Stimulated activated CD8-positive, alpha-beta memory T cell treated with anti-CD3 and anti-CD28 coated beads, Interleukin-7, amount 100 ng/mL, for 4 hours (primary cell): ENCODE results near the gene RPS6KC1.
"Not testable (repeated sequence)": the region's sequence is repeated elsewhere in the genome, so short reads cannot be mapped to it uniquely, and the experiment has no call there.

Experiments
- DNase-seq, 2 donors: peaks; one replicate each; pipeline ENCODE4 v3.0.0-alpha.2; 2020; ENCODE audit warnings: low read depth in 2 of 2

RPS6KC1 gene

DNA sequence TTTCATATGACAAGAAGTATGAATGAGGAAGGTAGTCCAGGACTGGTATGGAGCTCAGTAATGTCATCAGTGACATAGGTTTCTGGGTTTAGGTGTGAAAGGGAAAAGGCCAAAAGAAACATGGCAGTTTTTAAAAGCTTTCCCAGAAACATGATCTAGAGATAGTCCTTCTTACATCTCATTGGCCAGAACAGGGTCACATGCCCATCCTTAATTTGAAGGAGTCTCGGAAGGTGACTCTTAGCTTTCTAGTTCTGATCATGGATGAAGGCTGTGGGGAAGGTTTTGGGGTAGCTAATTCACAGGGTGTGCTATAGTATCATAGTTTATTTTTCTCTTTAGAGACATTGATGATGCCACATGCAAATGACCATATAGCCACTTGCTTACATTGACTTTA, 55.3 kb downstream of the RPS6KC1 start:
- no peak for DNase-seq

GRCh38 chr1:213107613-213108012, 56.6 kb downstream of the RPS6KC1 start:
- no peak for DNase-seq

DNA sequence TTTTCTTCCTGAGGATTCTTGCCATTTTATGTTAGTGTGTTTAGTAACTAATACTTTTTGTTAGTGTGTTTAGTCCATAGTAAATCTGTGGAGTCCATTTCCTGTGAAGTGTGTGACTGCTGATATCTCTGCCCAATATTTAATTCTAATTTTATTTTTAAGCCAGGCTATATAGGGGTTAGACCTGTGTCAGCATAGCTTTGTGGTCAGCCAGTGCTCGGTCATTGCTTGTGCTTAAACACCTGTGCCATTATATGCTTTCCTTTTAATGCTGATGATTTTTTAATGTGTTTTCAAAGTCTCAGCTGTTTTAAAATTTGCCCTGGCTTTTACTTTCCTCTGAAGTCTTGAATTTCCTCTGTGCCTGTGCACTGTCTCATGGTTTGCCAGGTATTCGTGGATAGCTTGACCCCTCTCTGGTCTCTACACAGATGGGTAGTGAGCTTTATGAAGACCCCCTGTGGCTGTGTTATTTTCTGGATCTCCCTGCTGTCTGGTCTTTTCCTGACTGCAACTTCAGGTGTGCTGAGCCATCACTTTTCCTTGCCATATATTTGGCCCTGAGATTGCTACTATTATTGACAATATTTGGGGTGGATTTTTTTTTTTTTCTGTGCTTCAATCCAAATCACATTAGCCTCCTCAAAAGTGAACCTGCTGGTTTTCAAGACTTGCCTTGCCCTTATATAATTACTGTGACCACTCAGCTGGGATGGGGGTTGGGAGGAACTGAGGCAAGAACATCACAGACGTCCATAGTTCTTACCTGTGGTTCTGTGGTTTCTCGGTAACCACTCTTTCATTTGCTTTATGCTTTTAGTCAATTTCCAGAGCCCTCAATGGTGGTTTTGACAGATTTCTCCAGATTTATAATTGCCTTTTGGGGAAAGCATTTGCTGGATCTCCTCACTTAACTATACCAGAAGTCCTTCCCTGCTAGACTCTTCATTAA, 59.6 kb downstream of the RPS6KC1 start:
- DNase-seq = no peak

DNA sequence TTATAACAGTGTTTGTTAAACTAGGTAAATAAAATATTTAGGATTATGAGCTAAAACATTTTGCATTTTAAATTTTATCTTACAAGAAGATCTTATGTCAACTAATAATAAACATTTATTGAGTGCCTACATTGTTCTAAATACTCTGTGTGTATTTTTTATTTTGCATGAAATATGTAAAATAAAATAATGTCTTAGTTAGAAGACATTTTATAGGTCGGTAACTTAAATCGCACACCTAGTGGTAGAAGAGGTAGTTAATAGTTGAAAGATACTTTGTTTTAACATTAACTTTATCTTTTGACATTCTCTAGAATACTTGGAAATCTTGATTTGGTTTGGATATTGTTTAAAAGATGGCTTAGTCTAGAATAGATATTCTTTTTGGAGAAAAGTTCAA, 60.5 kb downstream of the RPS6KC1 start:
- no peak for DNase-seq

GRCh38 chr1:213112723-213113122, 61.7 kb downstream of the RPS6KC1 start:
- DNase-seq = not testable (repeated sequence)

DNA sequence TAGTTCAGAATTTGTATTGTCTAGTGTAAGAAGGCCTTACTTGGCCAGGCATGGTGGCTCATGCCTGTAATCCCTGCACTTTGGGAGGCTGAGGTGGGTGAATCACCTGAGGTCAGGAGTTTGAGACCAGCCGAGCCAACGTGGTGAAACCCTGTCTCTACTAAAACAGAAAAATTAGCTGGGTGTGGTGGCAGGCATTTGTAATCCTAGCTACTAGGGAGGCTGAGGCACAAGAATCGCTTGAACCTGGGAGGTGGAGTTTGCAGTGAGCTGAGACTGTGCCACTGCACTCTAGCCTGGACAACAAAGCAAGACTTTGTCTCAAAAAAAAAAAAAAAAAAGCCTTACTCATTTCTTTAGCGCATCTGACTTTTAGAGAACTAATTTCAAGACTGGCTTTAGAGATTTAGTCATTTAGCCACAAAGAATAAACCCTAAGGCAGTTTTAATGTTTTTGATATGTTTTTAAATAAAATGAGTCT, 66.7 kb downstream of the RPS6KC1 start:
- not testable (repeated sequence) for DNase-seq

DNA sequence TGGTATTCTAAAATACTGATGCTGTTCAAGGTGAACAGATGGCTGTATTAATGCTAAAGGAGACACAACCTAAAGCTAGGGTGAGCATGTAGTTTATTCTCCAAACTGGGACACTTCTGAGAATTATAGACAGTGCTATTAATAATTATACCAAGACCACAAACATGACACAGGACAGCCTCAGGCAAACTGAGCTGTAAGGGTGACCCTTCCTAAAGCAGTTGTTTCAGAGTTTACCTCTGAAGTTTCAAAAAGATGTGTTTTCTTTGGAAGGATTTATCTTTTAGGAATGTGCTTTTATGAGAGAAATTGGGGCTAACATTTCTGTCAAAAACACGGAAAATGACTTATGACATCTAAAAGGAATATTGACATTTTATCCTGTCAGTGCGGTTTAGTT, 68.8 kb downstream of the RPS6KC1 start:
- no peak for DNase-seq

DNA sequence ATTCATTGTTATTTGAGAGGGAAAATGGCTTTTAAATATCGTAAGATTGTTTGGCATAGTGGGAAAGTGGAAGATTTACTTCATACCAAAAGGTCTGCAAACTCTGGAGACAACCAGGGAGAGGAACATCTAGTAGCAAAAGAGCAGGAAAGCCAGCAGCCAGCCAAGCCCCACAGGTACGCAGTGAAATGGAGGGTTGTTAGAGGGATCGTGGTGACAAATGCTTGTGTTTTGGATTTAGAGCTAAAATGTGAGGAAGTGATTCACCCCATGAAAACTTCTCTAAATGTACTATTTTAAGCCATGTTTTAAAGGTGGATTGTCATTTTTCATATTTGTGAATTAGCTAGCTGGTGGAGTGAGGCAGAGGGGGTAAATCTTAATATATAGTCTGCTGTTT, 69.3 kb downstream of the RPS6KC1 start:
- DNase-seq = no peak

DNA sequence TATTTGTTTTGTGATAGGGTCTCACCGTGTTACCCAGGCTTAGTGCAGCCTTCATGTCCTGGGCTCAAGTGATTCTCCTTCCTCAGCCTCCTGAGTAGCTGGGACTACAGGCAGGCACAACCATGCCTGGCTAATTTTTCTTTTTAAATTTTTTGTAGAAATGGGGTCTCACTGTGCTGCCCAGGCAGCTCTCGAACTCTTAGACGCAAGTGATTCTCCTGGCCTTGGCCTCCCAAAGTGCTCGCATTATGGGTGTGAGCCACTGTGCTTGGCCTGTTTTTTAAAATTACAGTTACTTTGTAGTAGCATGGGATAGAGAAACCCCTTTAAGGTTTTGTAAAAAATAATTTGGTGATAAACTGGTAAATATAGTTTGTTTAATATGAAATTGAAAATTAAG, 69.9 kb downstream of the RPS6KC1 start:
- DNase-seq = no peak

- DNase-seq = no peak
Observed at GRCh38 chr1:213122514-213122929, 71.5 kb downstream of the RPS6KC1 start.

DNA sequence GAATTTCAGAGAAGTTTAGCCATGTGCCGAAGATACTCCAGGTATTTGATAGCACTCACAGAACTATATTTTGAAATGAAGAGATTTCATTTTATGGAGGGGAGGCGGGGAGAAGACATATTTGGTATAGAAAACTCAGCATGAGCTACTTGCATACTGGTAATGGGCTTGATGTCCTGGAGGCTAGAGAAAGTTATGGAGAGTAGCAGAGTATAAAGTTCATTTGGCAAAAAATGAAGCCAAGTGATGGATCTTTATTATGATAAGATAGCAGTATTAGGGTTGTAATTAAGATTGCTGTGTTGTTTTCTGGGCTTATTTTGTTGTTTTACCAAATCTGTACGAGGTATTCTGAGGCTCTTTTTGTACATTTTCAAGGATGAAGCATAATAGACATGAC, 72.0 kb downstream of the RPS6KC1 start:
- DNase-seq = no peak

GRCh38 chr1:213123536-213123935, 72.5 kb downstream of the RPS6KC1 start:
- no peak for DNase-seq

GRCh38 chr1:213124590-213124989, 73.5 kb downstream of the RPS6KC1 start:
- DNase-seq = no peak

DNA sequence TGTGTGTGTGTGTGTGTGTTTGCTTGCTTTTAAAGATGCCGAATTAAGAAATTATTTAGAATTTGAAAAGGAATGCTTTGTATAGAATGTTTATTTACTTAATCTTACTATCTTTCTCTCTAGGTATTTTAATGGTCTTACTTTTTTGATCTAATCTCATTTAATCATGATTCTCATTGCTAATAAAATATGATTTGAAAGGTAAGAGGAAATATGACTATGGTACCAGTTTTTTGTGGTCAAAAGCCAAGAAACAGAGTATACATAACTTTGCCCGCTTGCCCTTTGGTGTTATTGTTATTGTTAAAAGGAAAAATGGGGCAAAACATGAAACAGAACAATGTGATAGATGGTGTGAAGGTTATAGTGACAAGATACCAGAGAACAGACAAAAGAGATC, 74.6 kb downstream of the RPS6KC1 start:
- no peak for DNase-seq

GRCh38 chr1:213127074-213127473, 76.0 kb downstream of the RPS6KC1 start:
- DNase-seq = no peak

- DNase-seq = no peak
Observed at GRCh38 chr1:213131851-213132655, 81.0 kb downstream of the RPS6KC1 start.

DNA sequence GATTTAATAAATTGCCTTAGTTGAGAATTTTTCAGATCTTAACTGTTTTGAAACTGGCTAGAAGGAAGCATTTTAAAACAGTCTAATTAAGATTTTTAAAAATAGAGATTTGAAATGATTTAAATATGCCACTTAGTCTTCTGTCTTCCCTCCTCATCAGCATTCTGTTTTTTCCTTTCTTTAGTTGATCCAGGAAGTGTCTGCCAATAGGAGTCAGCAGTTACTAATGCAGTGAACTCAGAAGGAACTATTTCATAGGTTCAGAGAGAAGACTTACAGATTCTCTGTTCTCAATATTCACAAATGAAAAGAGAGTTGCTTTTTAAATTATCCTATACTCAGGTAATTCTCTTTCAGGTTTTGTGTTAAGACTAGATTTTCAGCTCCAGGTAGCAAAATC, 84.5 kb downstream of the RPS6KC1 start:
- DNase-seq = no peak

DNA sequence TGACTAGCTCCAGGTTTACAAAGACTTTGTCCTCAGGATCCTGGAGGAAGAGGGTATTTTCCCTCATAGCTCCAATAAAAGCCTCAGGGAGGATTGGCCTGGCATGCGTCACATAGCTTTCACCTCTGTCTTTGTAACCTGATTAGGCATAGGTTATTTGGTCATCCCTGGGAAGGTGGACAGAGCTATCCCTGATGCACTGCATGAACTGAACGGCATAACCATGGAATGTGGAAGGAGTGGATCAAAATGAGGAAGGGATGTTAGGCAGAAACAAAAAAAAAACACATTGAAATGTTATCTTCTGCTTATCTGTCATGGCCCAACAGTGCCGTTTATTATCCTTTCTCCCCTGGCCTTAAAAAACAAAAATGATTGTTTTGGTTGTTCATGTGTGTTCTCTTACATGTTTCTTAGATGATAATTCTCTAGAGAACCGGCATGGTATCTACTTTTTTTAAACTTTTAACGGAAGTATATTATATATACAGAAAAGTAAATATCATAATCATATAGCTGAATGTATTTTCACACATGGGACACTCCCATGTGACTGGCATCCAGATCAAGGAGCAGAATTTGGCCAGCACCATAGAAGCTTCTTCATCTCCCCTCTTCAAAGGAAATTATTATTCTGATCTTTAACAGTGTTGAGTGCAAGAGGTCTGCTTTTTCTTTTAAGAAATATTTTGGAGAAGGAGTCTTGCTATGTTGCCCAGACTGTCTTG, 85.3 kb downstream of the RPS6KC1 start:
- no peak for DNase-seq

GRCh38 chr1:213138391-213138790, 87.3 kb downstream of the RPS6KC1 start:
- DNase-seq = no peak

DNA sequence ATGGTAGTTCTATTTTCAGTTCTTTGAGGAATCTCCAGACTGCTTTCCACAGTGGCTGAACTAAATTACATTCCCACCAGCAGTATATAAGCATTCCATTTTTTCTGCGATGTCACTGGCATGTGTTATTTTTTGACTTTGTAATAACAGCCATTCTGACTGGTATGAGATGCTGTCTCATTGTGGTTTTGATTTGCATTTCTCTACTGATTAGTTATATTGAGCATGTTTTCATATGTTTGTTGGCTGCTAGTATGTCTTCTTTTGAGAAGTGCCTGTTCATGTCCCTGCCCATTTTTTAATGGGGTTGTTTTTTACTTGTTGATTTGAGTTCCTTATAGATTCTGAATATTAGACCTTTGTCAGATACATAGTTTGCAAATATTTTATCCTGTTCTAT, 87.9 kb downstream of the RPS6KC1 start:
- no peak for DNase-seq

GRCh38 chr1:213148905-213149304, 97.9 kb downstream of the RPS6KC1 start:
- no peak for DNase-seq

- not testable (repeated sequence) for DNase-seq
Observed at GRCh38 chr1:213150090-213150489, 99.0 kb downstream of the RPS6KC1 start.
